Keratinocyte (primary cell): Measurements from ENCODE around the gene ERC1. TPM values are rescaled to one million over a fixed set of nuclear protein-coding genes. Genes with fewer than 3 reads are reported as not detected.
"Not testable (repeated sequence)": the region's sequence is repeated elsewhere in the genome, so short reads cannot be mapped to it uniquely, and the experiment has no call there.

Experiments
- DNase-seq: peaks from one replicate; pipeline ENCODE4 v3.0.0-alpha.2; 2011; ENCODE audit warnings: low read depth, missing footprints, low spot score
- FAIRE-seq: peaks from 2 replicates; lab custom pipeline; 2011; peaks lifted over from hg19 to GRCh38; lab: Jason Lieb, UNC
- H2AFZ ChIP-seq: 2 replicates; pipeline ENCODE4 v1.6.0; 2012; ENCODE audit warnings: low read length, control low read depth, inconsistent platforms; ENCODE audit not compliant: control insufficient read depth
- H3K27ac ChIP-seq: 2 replicates; pipeline ENCODE4 v1.5.1; 2011; ENCODE audit warnings: low read length; ENCODE audit not compliant: control insufficient read depth, insufficient read depth
- H3K27me3 ChIP-seq: 3 replicates; pipeline ENCODE4 v1.6.0; 2011; ENCODE audit warnings: low read length; ENCODE audit not compliant: control insufficient read depth, insufficient read depth; ENCODE audit errors: extremely low read depth
- H3K36me3 ChIP-seq, 2 experiments: 2 replicates in 1 of 2; 3 replicates in 1 of 2; pipeline ENCODE4 v1.5.1; 2011; ENCODE audit warnings: low read length in 2 of 2, mild to moderate bottlenecking in 1 of 2; ENCODE audit not compliant: control insufficient read depth in 2 of 2, insufficient read depth in 2 of 2; ENCODE audit errors: extremely low read depth in 1 of 2
- H3K4me1 ChIP-seq: 3 replicates; pipeline ENCODE4 v1.5.1; 2011; ENCODE audit warnings: low read length; ENCODE audit not compliant: control insufficient read depth, insufficient read depth; ENCODE audit errors: extremely low read depth
- H3K4me2 ChIP-seq: 3 replicates; pipeline ENCODE4 v1.6.0; 2011; ENCODE audit warnings: low read depth, low read length; ENCODE audit not compliant: control insufficient read depth, insufficient read depth; ENCODE audit errors: extremely low read depth
- H3K4me3 ChIP-seq, 3 experiments: fragments of 200-600 bp in 1 of 3; sonication (generic) in 1 of 3; 2 replicates in 2 of 3; 3 replicates in 1 of 3; pipeline ENCODE4 v1.5.1; 2011 to 2016; ENCODE audit warnings: low read length in 3 of 3, mild to moderate bottlenecking in 3 of 3, control low read depth in 2 of 3, inconsistent platforms in 1 of 3, low read depth in 1 of 3, mixed read lengths in 1 of 3, mixed run types in 1 of 3, moderate library complexity in 1 of 3; ENCODE audit not compliant: control insufficient read depth in 2 of 3, insufficient read depth in 2 of 3; ENCODE audit errors: extremely low read depth in 1 of 3
- H3K79me2 ChIP-seq: 2 replicates; pipeline ENCODE4 v1.6.0; 2012; ENCODE audit warnings: low read length; ENCODE audit not compliant: control insufficient read depth, insufficient read depth
- H3K9ac ChIP-seq: 3 replicates; pipeline ENCODE4 v1.6.0; 2011; ENCODE audit warnings: low read length; ENCODE audit not compliant: control insufficient read depth, insufficient read depth; ENCODE audit errors: extremely low read depth
- H3K9me1 ChIP-seq: 3 replicates; pipeline ENCODE4 v1.6.0; 2011; ENCODE audit warnings: low read length; ENCODE audit not compliant: control insufficient read depth, insufficient read depth; ENCODE audit errors: extremely low read depth
- H3K9me3 ChIP-seq: 2 replicates; pipeline ENCODE4 v1.5.1; 2012; ENCODE audit warnings: low read depth, low read length; ENCODE audit not compliant: control insufficient read depth
- H4K20me1 ChIP-seq: 3 replicates; pipeline ENCODE4 v1.6.0; 2011; ENCODE audit warnings: low read length; ENCODE audit not compliant: control insufficient read depth, insufficient read depth; ENCODE audit errors: extremely low read depth
- CTCF ChIP-seq, 3 experiments: IDR thresholded peaks in 1 of 3; conservative IDR thresholded peaks in 1 of 3; optimal IDR thresholded peaks in 1 of 3; 2 replicates in 2 of 3; 3 replicates in 1 of 3; pipeline versions ENCODE3 to v1.5.1; 2011; ENCODE audit warnings: low read length in 3 of 3, mild to moderate bottlenecking in 3 of 3, moderate library complexity in 2 of 3, control low read depth in 1 of 3, inconsistent platforms in 1 of 3; ENCODE audit not compliant: insufficient read depth in 2 of 3; ENCODE audit errors: extremely low read depth in 1 of 3
- EZH2 ChIP-seq: IDR thresholded peaks from one replicate; pipeline ENCODE4 v1.6.1; 2012; ENCODE audit warnings: inconsistent platforms, mild to moderate bottlenecking, low read length, moderate library complexity
- dilution Hi-C: fragments of 300-500 bp; cut with MboI; formaldehyde crosslinking; loops from one replicate; pipeline ENCODE4 v1.7.0; 2020; ENCODE audit warnings: low sequenced_read_pairs; ENCODE audit not compliant: extremely low pct_ligation_motif_present
- polyA plus RNA-seq, 5 experiments: library from polyadenylated mRNA; depleted of rRNA in 3 of 5; stranded (reverse) in 3 of 5; stranded (forward) in 1 of 5; unstranded in 1 of 5; fragments of >200 nt; gene quantifications; 1 replicate in 1 of 5; 2 replicates in 3 of 5; 3 replicates in 1 of 5; pipeline versions ENCODE4 v1.2.1 to v1.2.3, GENCODE V29; 2011 to 2012; ENCODE audit warnings: missing spikeins in 2 of 5, low read depth in 1 of 5, low replicate concordance in 1 of 5

The ERC1 gene
- polyA plus RNA-seq, 1 donor (not counting 4 experiments of a cell fraction or from before 2014, with no cell fraction given): 16.1 TPM

GRCh38 chr12:1355396-1355795, 364.4 kb downstream of the ERC1 start:
- Histone ChIP-seq H3K79me2 (no peaks in the 10 kb centered on the region), H2AFZ (no peak overlapping the region), H3K36me3 (peaks cover 0 to 3% of the 10 kb centered on the region in 2 experiments), H3K9me3 (no peaks in the 10 kb centered on the region), H3K27me3 (no peaks in the 10 kb centered on the region), H3K4me2 (no peak overlapping the region), H4K20me1 (no peaks in the 10 kb centered on the region), H3K9me1 (no peaks in the 10 kb centered on the region), H3K4me3 (no peak overlapping the region), H3K27ac (no peak overlapping the region), H3K9ac (no peak overlapping the region), H3K4me1 (peaks cover 6% of the 10 kb centered on the region)
- TF ChIP-seq CTCF (optimal IDR thresholded peaks at IDR 0.05 in 1 of 3, IDR thresholded peaks at IDR 0.05 in 1 of 3, conservative IDR thresholded peaks at IDR 0.05 in 1 of 3; ENCODE audit: extremely low read depth in 1 of 3, insufficient read depth in 2 of 3, low read length in 3 of 3) (no peak), EZH2 (no peak)
- no peak for FAIRE-seq
- dilution Hi-C loops: no loop called here
- DNase-seq: no peak

- dilution Hi-C loops, H3K36me3 ChIP-seq, H3K79me2 ChIP-seq, H3K27ac ChIP-seq, H3K9ac ChIP-seq, H3K4me1 ChIP-seq, H3K4me3 ChIP-seq, H3K9me1 ChIP-seq, H3K4me2 ChIP-seq, FAIRE-seq, H3K27me3 ChIP-seq, H3K9me3 ChIP-seq, H4K20me1 ChIP-seq, H2AFZ ChIP-seq, DNase-seq: not testable (repeated sequence)
These were observed 364.8 kb downstream of the ERC1 start for GRCh38 chr12:1355871-1356270.

GRCh38 chr12:1356285-1356684, 365.3 kb downstream of the ERC1 start:
- Histone ChIP-seq H3K9me1 (no peaks in the 10 kb centered on the region), H3K9ac (no peak overlapping the region), H4K20me1 (no peaks in the 10 kb centered on the region), H3K27me3 (no peaks in the 10 kb centered on the region), H3K27ac (no peak overlapping the region), H3K9me3 (no peaks in the 10 kb centered on the region), H2AFZ (no peak overlapping the region), H3K36me3 (peaks cover 0 to 3% of the 10 kb centered on the region in 2 experiments), H3K4me1 (no peaks in the 10 kb centered on the region), H3K79me2 (no peaks in the 10 kb centered on the region), H3K4me3 (no peak overlapping the region), H3K4me2 (no peak overlapping the region)
- no peak for DNase-seq
- TF ChIP-seq EZH2 (no peak), CTCF (optimal IDR thresholded peaks at IDR 0.05 in 1 of 3, IDR thresholded peaks at IDR 0.05 in 1 of 3, conservative IDR thresholded peaks at IDR 0.05 in 1 of 3; ENCODE audit: extremely low read depth in 1 of 3, insufficient read depth in 2 of 3, low read length in 3 of 3) (no peak)
- dilution Hi-C loops: no loop called here
- FAIRE-seq: no peak
